NT2/D1 (cell line): ENCODE data around the gene WAC.

Source experiments
- SUZ12 ChIP-seq: IDR thresholded peaks from 2 replicates; pipeline ENCODE4 v1.6.1; 2011; ENCODE audit not compliant: insufficient read length, insufficient read depth; ENCODE audit errors: extremely low read depth
- YY1 ChIP-seq: IDR thresholded peaks from 2 replicates; pipeline ENCODE4 v1.6.1; 2011; ENCODE audit not compliant: insufficient read length, insufficient read depth
- ZNF274 ChIP-seq: IDR thresholded peaks from 2 replicates; pipeline ENCODE4 v1.6.1; 2011; ENCODE audit warnings: mild to moderate bottlenecking, low read depth, low read length

- TF ChIP-seq YY1 (no peak), SUZ12 (no peak), ZNF274 (no peak)
These were observed 27.5 kb upstream of the WAC start for GRCh38 chr10:28505359-28505959.
